ENCODE data around the gene PLEK2.

GRCh38 chr14:67385618-67386017 is 26.3 kb downstream of the PLEK2 start:
- no peak for TF ChIP-seq CTCF (IDR thresholded peaks at IDR 0.05)
- TF ChIP-seq SOX15 (CRISPR knock-in tag; IDR thresholded peaks at IDR 0.05), result no peak
